Omental fat pad (tissue), 4 donors: ENCODE data around the gene TCF7L2. TPM values are rescaled to one million over a fixed set of nuclear protein-coding genes. Genes with fewer than 3 reads are reported as not detected.

Source experiments
- ATAC-seq: fragments of 150-250 bp; one replicate; pipeline ENCODE4 v1.9.1; 2016; ENCODE audit warnings: mild to moderate bottlenecking, moderate library complexity; ENCODE audit not compliant: low FRiP score
- DNase-seq: peaks from one replicate; pipeline ENCODE4 v3.0.0-alpha.2; 2019; ENCODE audit warnings: low spot score
- total RNA-seq, 4 donors: library from RNA; depleted of rRNA; stranded (reverse); fragments of >200 nt; gene quantifications; one replicate each; pipeline ENCODE4 v1.1.0, GENCODE V29; 2016
- TF ChIP-seq, protein P1 (sequence below), 3 donors: fragments of 450-650 bp; IDR thresholded peaks; one replicate each; pipeline ENCODE4 v1.5.1; 2016 to 2017; ENCODE audit warnings: antibody characterized with exemption in 3 of 3, mild to moderate bottlenecking in 3 of 3, moderate library complexity in 2 of 3

TCF7L2 gene
- total RNA-seq, 4 donors from 2014 or later = 22.5 to 30.6 (median 28.5) TPM

DNA sequence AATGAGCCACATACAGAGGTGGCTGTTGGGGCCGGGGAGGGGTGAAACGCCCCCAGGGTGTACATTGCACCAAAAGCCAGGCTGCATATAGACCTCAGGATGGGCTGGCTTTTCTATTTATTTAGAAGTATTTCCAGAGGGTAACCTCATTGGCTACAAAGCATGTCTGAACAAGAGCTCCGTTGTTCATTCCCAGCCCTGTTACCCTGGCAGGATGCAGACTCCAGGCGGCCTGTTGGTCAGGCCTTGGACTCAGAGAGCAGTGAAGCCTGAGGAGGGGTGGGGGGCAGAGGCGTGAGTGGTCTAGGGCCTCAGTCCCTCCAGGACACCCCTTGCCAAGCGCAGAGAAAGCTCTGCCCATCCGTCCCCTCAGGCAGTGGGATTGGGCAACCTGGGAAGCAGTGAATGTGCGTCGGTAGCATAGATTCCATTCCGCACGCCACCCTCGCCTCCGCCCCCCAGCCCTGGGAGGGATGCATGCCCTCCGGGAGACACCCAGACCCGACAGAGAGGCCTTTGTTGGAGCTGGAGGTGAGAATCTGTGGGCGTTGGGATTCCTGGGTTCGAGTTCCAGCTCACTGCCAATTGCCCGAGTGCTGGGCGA lies 41.9 kb downstream of the TCF7L2 start:
- no peak for DNase-seq
- TF ChIP-seq, protein P1, sequence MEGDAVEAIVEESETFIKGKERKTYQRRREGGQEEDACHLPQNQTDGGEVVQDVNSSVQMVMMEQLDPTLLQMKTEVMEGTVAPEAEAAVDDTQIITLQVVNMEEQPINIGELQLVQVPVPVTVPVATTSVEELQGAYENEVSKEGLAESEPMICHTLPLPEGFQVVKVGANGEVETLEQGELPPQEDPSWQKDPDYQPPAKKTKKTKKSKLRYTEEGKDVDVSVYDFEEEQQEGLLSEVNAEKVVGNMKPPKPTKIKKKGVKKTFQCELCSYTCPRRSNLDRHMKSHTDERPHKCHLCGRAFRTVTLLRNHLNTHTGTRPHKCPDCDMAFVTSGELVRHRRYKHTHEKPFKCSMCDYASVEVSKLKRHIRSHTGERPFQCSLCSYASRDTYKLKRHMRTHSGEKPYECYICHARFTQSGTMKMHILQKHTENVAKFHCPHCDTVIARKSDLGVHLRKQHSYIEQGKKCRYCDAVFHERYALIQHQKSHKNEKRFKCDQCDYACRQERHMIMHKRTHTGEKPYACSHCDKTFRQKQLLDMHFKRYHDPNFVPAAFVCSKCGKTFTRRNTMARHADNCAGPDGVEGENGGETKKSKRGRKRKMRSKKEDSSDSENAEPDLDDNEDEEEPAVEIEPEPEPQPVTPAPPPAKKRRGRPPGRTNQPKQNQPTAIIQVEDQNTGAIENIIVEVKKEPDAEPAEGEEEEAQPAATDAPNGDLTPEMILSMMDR (IDR thresholded peaks at IDR 0.05) = no peak
- ATAC-seq = no peak

DNA sequence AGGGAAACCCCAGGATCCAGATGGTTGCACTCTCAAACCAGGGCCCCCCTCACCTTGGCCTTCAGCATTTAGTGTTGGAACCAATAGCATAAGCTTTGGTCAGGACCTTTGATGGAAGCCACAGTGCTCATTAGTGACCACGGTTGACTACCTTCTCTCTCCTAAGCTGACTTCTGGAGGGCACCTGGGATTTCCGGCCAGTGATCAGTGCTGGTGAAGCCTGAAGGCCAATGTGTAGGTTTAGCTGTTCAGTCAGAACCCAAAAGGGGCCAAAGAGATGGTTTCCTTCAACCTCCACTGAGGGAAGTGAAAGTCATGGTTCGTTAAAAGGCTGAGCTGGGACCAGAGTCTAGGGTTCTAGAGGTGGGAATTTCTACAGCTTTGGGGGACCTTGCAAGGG lies 46.4 kb downstream of the TCF7L2 start:
- ATAC-seq (no peak), DNase-seq (no peak)
- TF ChIP-seq, protein P1 (IDR thresholded peaks at IDR 0.05) = no peak

DNA sequence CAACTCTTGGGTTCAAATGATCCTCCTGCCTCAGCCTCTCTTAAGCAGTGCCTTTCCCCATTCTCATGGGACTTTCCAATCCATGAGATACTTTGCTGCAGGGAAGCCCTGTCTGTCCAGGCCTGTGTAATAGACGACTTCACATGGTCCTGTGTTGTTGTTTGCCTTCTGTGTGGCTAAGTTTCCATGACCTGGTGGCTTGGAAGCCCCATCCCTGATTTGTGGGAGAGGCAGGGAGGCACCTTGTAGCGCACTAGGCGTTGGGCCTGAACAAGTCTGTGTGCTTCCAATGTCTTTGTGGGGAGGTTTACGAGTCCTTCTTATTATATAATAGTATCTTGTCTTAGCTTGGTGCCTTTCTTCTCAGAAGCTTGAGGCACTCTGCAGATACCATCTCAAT lies 49.1 kb downstream of the TCF7L2 start:
- TF ChIP-seq, protein P1 (IDR thresholded peaks at IDR 0.05) = no peak
- DNase-seq (no peak), ATAC-seq (no peak)

DNA sequence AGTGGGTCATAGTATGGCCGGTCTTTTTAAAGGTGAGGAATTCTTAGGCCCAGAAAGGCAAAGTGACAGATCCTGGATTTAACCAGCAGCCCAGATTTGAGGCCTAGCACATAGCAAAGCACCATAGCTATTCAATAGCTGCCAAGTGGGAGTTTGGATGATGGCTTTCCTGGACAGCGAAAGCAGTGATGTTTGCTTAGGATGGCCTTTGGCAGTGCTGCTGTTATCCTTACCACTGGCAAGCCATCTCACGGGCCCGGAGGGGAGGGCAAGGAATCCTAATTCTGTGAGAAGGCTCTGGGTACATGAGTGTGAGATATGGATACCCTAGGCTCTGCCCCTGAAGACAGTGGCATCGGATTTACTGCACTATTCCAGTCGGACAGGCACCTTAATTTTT lies 50.4 kb downstream of the TCF7L2 start:
- TF ChIP-seq, protein P1 (IDR thresholded peaks at IDR 0.05) = no peak
- ATAC-seq (no peak), DNase-seq (no peak)

DNA sequence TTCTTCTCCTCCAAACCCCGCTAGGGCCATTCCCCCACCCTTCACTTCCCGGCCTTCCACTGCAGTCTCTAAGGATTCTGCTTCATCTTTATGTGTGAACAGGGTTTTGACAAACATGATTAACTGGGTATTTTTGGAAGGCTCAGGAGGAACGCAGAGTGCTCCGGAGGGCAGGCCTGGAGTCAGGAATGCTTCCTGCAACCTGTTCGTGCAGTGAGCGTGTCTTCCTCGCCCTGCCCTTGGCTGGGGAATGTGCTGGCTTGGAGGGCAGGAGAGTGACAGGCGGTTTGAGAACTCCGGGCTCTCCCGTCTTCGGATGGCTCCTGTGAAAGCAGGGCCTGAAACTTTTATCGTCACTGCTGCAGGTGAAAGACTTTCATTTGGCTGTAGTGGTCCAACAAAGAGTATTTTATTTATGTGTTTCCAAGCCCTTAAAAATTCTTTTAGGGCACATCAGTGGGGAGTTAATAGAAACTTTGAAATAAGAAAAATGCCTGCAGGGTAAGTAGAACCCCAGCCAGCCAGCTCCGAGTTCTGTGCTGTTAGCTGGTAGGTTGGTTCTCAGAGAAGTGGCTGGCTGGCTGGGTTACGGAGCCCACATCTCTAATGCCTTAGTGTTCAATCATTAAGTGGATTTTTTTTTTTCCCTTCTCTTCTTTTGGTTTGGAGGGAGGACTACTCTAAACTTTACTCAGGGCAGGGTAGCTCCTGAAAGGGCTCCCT lies 51.0 kb downstream of the TCF7L2 start:
- TF ChIP-seq, protein P1 (IDR thresholded peaks at IDR 0.05) = no peak
- DNase-seq (no peak), ATAC-seq (peak; percentile 78)

DNA sequence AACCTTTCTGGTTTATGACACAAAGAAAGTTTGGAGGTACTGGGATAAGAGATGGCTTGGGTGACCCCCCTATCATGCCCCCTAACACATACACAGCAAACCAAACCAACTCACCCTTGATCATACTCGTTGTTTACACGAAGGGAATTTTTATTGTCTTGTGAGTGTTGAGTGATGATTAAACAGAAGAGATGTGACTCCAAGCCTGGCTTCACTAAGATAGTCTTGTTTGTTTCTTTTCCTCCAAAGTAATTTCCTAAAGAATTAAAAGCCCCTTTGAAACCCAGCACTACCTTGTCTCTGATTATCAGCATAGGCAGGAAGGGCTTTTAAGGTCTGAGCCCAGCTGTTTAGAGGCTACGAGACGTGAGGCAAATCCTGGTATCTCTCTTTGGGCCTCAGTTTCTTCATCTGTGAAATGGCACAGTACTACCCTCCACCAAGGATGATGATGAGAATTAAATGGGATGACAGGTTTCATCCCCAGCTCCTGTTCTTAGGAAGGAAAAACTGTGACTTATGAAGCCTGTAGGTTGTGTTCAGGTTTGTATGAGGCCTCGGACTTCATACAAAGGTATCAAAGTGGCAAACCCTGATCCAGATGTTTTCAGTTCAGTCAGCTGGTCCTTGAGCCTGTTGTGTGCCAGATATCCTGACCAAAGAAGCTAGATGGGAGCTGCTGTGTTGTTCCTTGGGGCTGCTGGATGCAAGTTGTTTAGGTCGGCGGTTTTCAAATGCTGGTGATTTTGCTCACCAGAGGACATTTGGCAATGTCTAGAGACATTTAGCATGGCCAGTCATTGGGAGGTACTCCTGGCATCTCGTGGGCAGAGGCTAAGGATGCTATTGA lies 51.8 kb downstream of the TCF7L2 start:
- no peak for ATAC-seq

More for the DNA sequence above, 51.8 kb downstream of the TCF7L2 start:
- TF ChIP-seq, protein P1 (IDR thresholded peaks at IDR 0.05) = no peak
- DNase-seq = no peak
